RWPE2 (cell line): ENCODE data around the gene F9.

Source experiments
- ATAC-seq: fragments of 200-7000 bp; cut with Tn5 transposase; 3 replicates; pipeline ENCODE4 v1.9.1; 2021; ENCODE audit warnings: low read depth
- DNase-seq: peaks from one replicate; pipeline ENCODE4 v3.0.0-alpha.2; 2020; ENCODE audit warnings: low spot score
- H3K27ac ChIP-seq: fragments of 450-650 bp; 2 replicates; pipeline ENCODE4 v1.5.1; 2017; ENCODE audit warnings: mild to moderate bottlenecking; ENCODE audit not compliant: poor library complexity, severe bottlenecking
- H3K27me3 ChIP-seq: fragments of 250-450 bp; sonication (Bioruptor Pico); 2 replicates; pipeline ENCODE4 v1.5.1; 2021; ENCODE audit warnings: mild to moderate bottlenecking, moderate library complexity; ENCODE audit not compliant: insufficient read depth, poor library complexity, severe bottlenecking
- H3K36me3 ChIP-seq: fragments of 250-450 bp; sonication (Bioruptor Pico); 2 replicates; pipeline ENCODE4 v1.5.1; 2020; ENCODE audit warnings: low read depth, mild to moderate bottlenecking, moderate library complexity
- H3K4me1 ChIP-seq: fragments of 250-450 bp; sonication (Bioruptor Pico); 2 replicates; pipeline ENCODE4 v1.5.1; 2021; ENCODE audit warnings: mild to moderate bottlenecking, moderate library complexity; ENCODE audit not compliant: insufficient read depth, poor library complexity, severe bottlenecking
- H3K4me3 ChIP-seq: fragments of 250-450 bp; sonication (Bioruptor Pico); 2 replicates; pipeline ENCODE4 v1.5.1; 2021; ENCODE audit warnings: mild to moderate bottlenecking, moderate library complexity; ENCODE audit not compliant: severe bottlenecking
- H3K9me3 ChIP-seq: fragments of 250-450 bp; sonication (Bioruptor Pico); 2 replicates; pipeline ENCODE4 v1.5.1; 2021; ENCODE audit warnings: mild to moderate bottlenecking, moderate library complexity; ENCODE audit not compliant: severe bottlenecking
- CTCF ChIP-seq: fragments of 450-650 bp; IDR thresholded peaks from one replicate; pipeline ENCODE4 v1.5.1; 2017; ENCODE audit warnings: mild to moderate bottlenecking, moderate library complexity; ENCODE audit not compliant: poor library complexity, severe bottlenecking

F9 gene

GRCh38 chrX:139530550-139530949 lies at the start of gene F9:
Gene F9 (plus strand): TSS chrX:139530739. CDS start chrX:139530765, 26 bp downstream.
- Histone ChIP-seq H3K27me3 (no peaks in the 10 kb centered on the region), H3K4me1 (no peaks in the 10 kb centered on the region), H3K4me3 (no peak within 1 kb of the TSS), H3K9me3 (no peaks in the 10 kb centered on the region), H3K36me3 (no peaks in the 10 kb centered on the region), H3K27ac (no peak within 1 kb of the TSS)
- TF ChIP-seq CTCF: no peak
- no peak for DNase-seq
- ATAC-seq: no peak

GRCh38 chrX:139483699-139484098 lies 46.8 kb upstream of the F9 start:
- DNase-seq (no peak), ATAC-seq (no peak)
- Histone ChIP-seq H3K9me3 (no peaks in the 10 kb centered on the region), H3K36me3 (no peaks in the 10 kb centered on the region), H3K27ac (no peak overlapping the region), H3K4me3 (no peak overlapping the region), H3K4me1 (no peaks in the 10 kb centered on the region), H3K27me3 (no peaks in the 10 kb centered on the region)
- no peak for TF ChIP-seq CTCF

GRCh38 chrX:139484591-139484990 lies 45.9 kb upstream of the F9 start:
- DNase-seq: no peak
- Histone ChIP-seq H3K36me3 (no peaks in the 10 kb centered on the region), H3K4me1 (no peaks in the 10 kb centered on the region), H3K27me3 (no peaks in the 10 kb centered on the region), H3K9me3 (no peaks in the 10 kb centered on the region), H3K4me3 (no peak overlapping the region), H3K27ac (no peak overlapping the region)
- no peak for TF ChIP-seq CTCF
- ATAC-seq: no peak

GRCh38 chrX:139495324-139495723 lies 35.2 kb upstream of the F9 start:
- Histone ChIP-seq H3K27me3 (no peaks in the 10 kb centered on the region), H3K4me3 (no peak overlapping the region), H3K36me3 (no peaks in the 10 kb centered on the region), H3K9me3 (no peaks in the 10 kb centered on the region), H3K27ac (no peak overlapping the region), H3K4me1 (no peaks in the 10 kb centered on the region)
- no peak for ATAC-seq
- TF ChIP-seq CTCF: no peak
- DNase-seq: no peak

GRCh38 chrX:139506333-139506732 lies 24.2 kb upstream of the F9 start:
- Histone ChIP-seq H3K4me1 (no peaks in the 10 kb centered on the region), H3K27me3 (no peaks in the 10 kb centered on the region), H3K9me3 (no peaks in the 10 kb centered on the region), H3K4me3 (no peak overlapping the region), H3K36me3 (no peaks in the 10 kb centered on the region), H3K27ac (no peak overlapping the region)
- no peak for DNase-seq
- TF ChIP-seq CTCF: no peak
- ATAC-seq: no peak
